B cell (primary cell): ENCODE results near the gene TMEM168.
"Not testable (repeated sequence)": the region's sequence is repeated elsewhere in the genome, so short reads cannot be mapped to it uniquely, and the experiment has no call there.

Experiments
- CTCF ChIP-seq: fragments of 200-600 bp; IDR thresholded peaks from one replicate; pipeline ENCODE4 v1.8.0; 2022; ENCODE audit warnings: antibody characterized with exemption, mild to moderate bottlenecking
- EZH2 ChIP-seq: IDR thresholded peaks from 2 replicates; pipeline ENCODE4 v1.6.1; 2012; ENCODE audit warnings: borderline replicate concordance, low read depth, mild to moderate bottlenecking, moderate library complexity, low read length; ENCODE audit not compliant: insufficient read depth, poor library complexity, severe bottlenecking

GRCh38 chr7:112796552-112796951 lies 6.4 kb upstream of the TMEM168 start:
- TF ChIP-seq CTCF, EZH2: not testable (repeated sequence)
